ENCODE data around the gene SERPINA10. TPM values are rescaled to one million over a fixed set of nuclear protein-coding genes. Genes with fewer than 3 reads are reported as not detected.

The SERPINA10 gene
- total and polyA plus RNA-seq, 2 donors from 2014 or later: not detected

DNA sequence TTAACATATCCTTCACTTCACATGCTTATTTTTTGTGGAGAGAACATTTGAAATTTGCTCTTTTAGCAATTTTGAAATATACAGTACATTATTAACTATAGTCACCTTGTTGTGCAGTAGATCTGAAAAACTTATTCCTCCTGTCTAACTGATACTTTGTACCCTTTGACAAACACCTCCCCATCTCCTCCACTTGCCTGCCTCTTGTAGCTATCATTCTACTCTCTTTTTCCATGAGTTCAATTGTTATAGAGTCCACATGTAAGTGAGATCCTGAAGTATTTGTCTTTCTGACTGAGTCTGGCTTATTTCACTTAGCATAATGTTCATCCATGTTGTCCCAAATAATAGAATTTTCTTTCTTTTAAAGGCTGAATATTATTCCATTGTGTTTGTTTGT is 39.5 kb upstream of the SERPINA10 start:
- DNase-seq (no peak), FAIRE-seq (no peak)
- intact Hi-C loops (cut with DNase I): no loop called here
- no peak overlapping the region for H3K4me3 ChIP-seq (ENCODE audit: low read length in 3 of 3)
- H3K27me3 ChIP-seq (ENCODE audit: control insufficient read depth, insufficient read depth, low read length): no peaks in the 10 kb centered on the region
- H3K27ac ChIP-seq (ENCODE audit: low read depth in 2 of 2, low read length in 2 of 2): no peak overlapping the region
- no peaks in the 10 kb centered on the region for H3K36me3 ChIP-seq (ENCODE audit: control insufficient read depth in 2 of 3, insufficient read depth in 3 of 3, low read length in 3 of 3)
- H3K4me1 ChIP-seq (ENCODE audit: control insufficient read depth in 2 of 3, insufficient read depth in 2 of 3, low read depth in 1 of 3, low read length in 3 of 3): no peaks in the 10 kb centered on the region
- TF ChIP-seq, protein P1, sequence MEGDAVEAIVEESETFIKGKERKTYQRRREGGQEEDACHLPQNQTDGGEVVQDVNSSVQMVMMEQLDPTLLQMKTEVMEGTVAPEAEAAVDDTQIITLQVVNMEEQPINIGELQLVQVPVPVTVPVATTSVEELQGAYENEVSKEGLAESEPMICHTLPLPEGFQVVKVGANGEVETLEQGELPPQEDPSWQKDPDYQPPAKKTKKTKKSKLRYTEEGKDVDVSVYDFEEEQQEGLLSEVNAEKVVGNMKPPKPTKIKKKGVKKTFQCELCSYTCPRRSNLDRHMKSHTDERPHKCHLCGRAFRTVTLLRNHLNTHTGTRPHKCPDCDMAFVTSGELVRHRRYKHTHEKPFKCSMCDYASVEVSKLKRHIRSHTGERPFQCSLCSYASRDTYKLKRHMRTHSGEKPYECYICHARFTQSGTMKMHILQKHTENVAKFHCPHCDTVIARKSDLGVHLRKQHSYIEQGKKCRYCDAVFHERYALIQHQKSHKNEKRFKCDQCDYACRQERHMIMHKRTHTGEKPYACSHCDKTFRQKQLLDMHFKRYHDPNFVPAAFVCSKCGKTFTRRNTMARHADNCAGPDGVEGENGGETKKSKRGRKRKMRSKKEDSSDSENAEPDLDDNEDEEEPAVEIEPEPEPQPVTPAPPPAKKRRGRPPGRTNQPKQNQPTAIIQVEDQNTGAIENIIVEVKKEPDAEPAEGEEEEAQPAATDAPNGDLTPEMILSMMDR (IDR thresholded peaks at IDR 0.05; ENCODE audit: borderline replicate concordance, extremely low read depth, insufficient read depth): no peak
- H3K9ac ChIP-seq (ENCODE audit: low read length in 3 of 3): no peak overlapping the region
- no peaks in the 10 kb centered on the region for H3K9me3 ChIP-seq (ENCODE audit: control insufficient read depth in 2 of 3, insufficient read depth in 1 of 3, low read length in 3 of 3)

DNA sequence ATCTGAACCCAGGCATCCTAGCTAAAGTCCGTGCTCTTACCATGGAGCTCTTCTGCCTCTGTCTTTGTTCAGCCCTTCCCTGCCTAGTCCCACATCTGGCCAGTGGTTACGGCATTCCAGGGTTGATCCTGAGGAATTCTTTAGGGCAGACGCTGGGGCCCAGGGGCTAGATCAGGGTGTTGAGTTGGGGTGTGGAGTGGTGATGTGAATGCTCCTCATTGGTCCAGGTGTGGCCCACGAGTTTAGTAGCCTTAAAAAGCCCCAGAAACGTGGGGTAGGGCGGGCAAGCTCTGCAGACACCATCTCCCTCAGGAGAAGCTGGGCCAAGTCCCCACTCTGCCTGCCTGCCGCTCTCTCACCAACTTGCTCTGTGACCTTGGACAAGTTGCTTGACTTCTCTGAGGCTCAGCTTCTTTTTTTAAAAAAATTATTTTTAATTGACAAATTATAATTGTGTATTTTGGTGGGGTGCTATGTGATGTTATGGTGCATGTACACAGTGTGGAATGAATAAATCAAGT is 39.1 kb upstream of the SERPINA10 start:
- Histone ChIP-seq H3K9ac (ENCODE audit: low read length in 3 of 3) (no peak overlapping the region), H3K27ac (ENCODE audit: low read depth in 2 of 2, low read length in 2 of 2) (no peak overlapping the region), H3K4me3 (ENCODE audit: low read length in 3 of 3) (no peak overlapping the region), H3K4me1 (ENCODE audit: control insufficient read depth in 2 of 3, insufficient read depth in 2 of 3, low read depth in 1 of 3, low read length in 3 of 3) (no peaks in the 10 kb centered on the region), H3K27me3 (ENCODE audit: control insufficient read depth, insufficient read depth, low read length) (no peaks in the 10 kb centered on the region), H3K36me3 (ENCODE audit: control insufficient read depth in 2 of 3, insufficient read depth in 3 of 3, low read length in 3 of 3) (no peaks in the 10 kb centered on the region), H3K9me3 (ENCODE audit: control insufficient read depth in 2 of 3, insufficient read depth in 1 of 3, low read length in 3 of 3) (no peaks in the 10 kb centered on the region)
- no peak for FAIRE-seq
- no peak for DNase-seq
- TF ChIP-seq, protein P1 (IDR thresholded peaks at IDR 0.05; ENCODE audit: borderline replicate concordance, extremely low read depth, insufficient read depth): no peak
- intact Hi-C loops (cut with DNase I): no loop called here

DNA sequence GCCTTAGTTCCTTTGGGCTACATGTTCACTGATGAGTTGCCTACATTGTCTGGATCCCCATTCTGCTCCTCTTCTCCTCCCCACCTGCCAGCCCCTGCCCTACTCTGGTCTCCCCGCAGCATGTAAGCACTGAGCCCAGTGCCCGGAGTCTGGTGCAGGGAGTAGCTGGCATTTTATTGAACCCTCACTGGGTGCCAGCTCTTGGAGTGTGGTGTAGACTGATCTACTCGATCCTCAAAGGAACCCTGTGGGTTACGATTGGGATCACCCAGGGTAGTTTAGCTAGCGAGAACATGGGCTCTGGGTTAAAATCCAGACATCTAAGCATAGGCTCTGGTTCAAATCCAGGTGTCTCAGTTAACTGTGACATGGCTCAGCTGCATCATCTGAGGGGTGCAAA is 38.4 kb upstream of the SERPINA10 start:
- no peaks in the 10 kb centered on the region for H3K9me3 ChIP-seq (ENCODE audit: control insufficient read depth in 2 of 3, insufficient read depth in 1 of 3, low read length in 3 of 3)
- no peaks in the 10 kb centered on the region for H3K4me1 ChIP-seq (ENCODE audit: control insufficient read depth in 2 of 3, insufficient read depth in 2 of 3, low read depth in 1 of 3, low read length in 3 of 3)
- no peak overlapping the region for H3K9ac ChIP-seq (ENCODE audit: low read length in 3 of 3)
- H3K36me3 ChIP-seq (ENCODE audit: control insufficient read depth in 2 of 3, insufficient read depth in 3 of 3, low read length in 3 of 3): no peaks in the 10 kb centered on the region
- TF ChIP-seq, protein P1 (IDR thresholded peaks at IDR 0.05; ENCODE audit: borderline replicate concordance, extremely low read depth, insufficient read depth): no peak
- H3K4me3 ChIP-seq (ENCODE audit: low read length in 3 of 3): no peak overlapping the region
- H3K27me3 ChIP-seq (ENCODE audit: control insufficient read depth, insufficient read depth, low read length): no peaks in the 10 kb centered on the region
- DNase-seq (no peak), FAIRE-seq (no peak)
- H3K27ac ChIP-seq (ENCODE audit: low read depth in 2 of 2, low read length in 2 of 2): no peak overlapping the region
- intact Hi-C loops (cut with DNase I): no loop called here

DNA sequence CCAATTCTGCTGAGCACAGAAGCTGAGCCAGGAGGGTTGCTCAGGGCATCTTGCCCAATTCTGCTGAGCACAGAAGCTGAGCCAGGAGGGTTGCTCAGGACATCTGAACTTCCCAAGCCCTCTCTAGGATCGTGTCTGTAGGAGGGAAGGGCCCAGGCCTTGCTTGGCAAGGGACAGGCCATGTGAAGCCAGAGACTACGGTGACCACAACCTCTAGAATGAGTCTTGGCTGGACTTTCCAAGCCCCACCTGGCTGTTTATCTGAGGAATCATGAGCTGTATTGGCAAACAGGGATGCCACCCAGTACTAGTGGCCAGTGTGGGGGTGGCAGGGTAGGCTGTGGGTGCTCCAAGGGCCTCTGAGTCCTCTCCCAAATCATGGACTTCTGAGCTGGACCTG is 37.8 kb upstream of the SERPINA10 start:
- H3K27me3 ChIP-seq (ENCODE audit: control insufficient read depth, insufficient read depth, low read length): no peaks in the 10 kb centered on the region
- no peaks in the 10 kb centered on the region for H3K4me1 ChIP-seq (ENCODE audit: control insufficient read depth in 2 of 3, insufficient read depth in 2 of 3, low read depth in 1 of 3, low read length in 3 of 3)
- TF ChIP-seq, protein P1 (IDR thresholded peaks at IDR 0.05; ENCODE audit: borderline replicate concordance, extremely low read depth, insufficient read depth): no peak
- H3K4me3 ChIP-seq (ENCODE audit: low read length in 3 of 3): no peak overlapping the region
- FAIRE-seq (no peak), DNase-seq (no peak)
- H3K9ac ChIP-seq (ENCODE audit: low read length in 3 of 3): no peak overlapping the region
- H3K9me3 ChIP-seq (ENCODE audit: control insufficient read depth in 2 of 3, insufficient read depth in 1 of 3, low read length in 3 of 3): no peaks in the 10 kb centered on the region
- intact Hi-C loops (cut with DNase I): no loop called here
- no peaks in the 10 kb centered on the region for H3K36me3 ChIP-seq (ENCODE audit: control insufficient read depth in 2 of 3, insufficient read depth in 3 of 3, low read length in 3 of 3)
- H3K27ac ChIP-seq (ENCODE audit: low read depth in 2 of 2, low read length in 2 of 2): no peak overlapping the region

Measured in kidney (tissue), 14 donors.